Right ventricle myocardium inferior (tissue), 1 donor: ENCODE results near the gene C2orf92. TPM values are rescaled to one million over a fixed set of nuclear protein-coding genes. Genes with fewer than 3 reads are reported as not detected.
A peak's percentile ranks its signal among the peaks of the same experiment; 100 is the strongest.

Source experiments
- ATAC-seq: fragments of 200-7000 bp; cut with Tn5 transposase; one replicate; pipeline ENCODE4 v1.9.1; 2020; ENCODE audit warnings: mild to moderate bottlenecking, moderate library complexity
- DNase-seq: peaks from one replicate; pipeline ENCODE4 v3.0.0; 2021; ENCODE audit errors: missing footprints
- intact Hi-C: fragments of 100-400 bp; cut with DNase I; formaldehyde crosslinking; loops from one replicate; pipeline ENCODE4 v1.11.0; 2022
- total RNA-seq: library from RNA; stranded (reverse); fragmentation: NEBNext Ultra II Directional; extraction: Animal tissue kit (Norgen Biotek cat#: 25700); gene quantifications from one replicate; pipeline ENCODE4 v1.2.1, GENCODE V29; 2021
- donor health status: DM: no; HTN: yes; CAD: no; lungs with severe emphysema.

The C2orf92 gene
- total RNA-seq, 1 donor from 2014 or later, result 1.1 TPM

DNA sequence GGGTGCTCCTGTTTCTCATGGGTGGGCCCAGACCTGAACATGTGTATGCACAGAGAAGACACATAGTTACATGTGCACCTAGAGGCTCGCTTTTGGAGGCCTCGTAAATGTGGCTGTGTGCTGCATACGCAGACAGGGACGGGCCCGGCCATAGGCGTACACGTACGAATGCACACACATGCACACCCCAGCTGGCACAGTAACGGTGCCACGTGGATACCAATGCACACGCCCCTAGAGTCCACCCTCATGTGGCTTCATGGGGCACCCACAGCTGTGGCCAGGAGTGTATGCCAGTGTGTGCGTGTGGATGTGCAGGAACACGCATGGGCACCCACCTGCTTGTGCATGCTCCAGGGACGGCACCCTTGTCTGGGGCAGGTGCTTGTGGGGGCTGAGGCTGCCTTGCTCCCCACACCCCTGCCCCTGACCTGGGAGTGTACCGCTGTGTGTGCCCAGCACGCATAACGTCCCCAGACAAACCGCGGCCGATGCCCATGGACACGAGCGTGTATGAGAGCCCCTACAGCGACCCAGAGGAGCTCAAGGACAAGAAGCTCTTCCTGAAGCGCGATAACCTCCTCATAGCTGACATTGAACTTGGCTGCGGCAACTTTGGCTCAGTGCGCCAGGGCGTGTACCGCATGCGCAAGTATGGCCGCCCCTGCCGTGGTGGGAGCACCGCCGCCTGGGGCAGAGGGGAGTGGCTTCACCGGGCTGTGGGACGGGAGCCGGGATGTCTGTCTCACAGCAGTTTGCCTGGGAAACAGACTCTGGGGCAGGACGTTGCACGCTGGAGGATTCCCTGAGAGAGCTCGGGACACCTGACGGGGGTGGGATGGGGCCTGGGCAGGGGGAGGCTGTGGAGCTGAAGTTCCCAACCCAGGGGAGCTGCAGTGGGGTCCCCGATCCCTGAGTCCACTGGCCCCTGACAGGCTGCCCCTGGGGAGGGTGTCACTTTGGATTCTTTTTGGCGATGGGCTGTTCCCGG is 64.8 kb downstream of the C2orf92 start:
- intact Hi-C loops, result no loop called here
- no peak for ATAC-seq
- DNase-seq, result no peak

DNA sequence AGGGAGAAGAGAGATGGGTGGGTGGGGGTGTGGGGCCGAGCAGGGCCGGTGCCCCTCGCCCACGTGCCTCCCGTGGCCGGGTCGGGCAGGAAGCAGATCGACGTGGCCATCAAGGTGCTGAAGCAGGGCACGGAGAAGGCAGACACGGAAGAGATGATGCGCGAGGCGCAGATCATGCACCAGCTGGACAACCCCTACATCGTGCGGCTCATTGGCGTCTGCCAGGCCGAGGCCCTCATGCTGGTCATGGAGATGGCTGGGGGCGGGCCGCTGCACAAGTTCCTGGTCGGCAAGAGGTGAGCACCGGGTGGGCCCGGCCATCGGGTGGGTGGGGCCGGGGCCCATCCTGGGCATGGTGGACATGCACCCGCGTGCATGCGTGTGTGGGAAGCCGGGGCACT is 65.6 kb downstream of the C2orf92 start:
- no peak for DNase-seq
- intact Hi-C loops, result no loop called here
- ATAC-seq, result no peak

DNA sequence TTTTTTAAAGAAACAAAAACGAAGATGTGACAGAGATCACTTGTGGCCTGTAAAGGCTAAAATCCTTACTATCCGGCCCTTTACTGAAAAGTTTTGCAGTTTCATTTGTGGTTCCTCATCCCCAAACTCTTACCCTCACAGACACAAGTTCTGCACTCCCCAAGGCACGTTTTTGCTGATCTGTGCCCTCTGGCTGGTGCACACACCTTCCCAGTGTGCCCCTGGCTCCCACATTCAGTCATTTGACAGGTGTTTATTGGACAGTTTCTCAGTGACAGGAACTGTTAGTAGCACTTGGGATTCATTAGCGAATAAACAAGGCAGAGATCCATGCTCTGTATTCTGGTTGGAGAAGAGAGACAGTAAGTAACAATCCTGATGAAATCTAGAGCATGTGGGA is 66.7 kb downstream of the C2orf92 start:
- intact Hi-C loops, result no loop called here
- no peak for ATAC-seq
- no peak for DNase-seq

DNA sequence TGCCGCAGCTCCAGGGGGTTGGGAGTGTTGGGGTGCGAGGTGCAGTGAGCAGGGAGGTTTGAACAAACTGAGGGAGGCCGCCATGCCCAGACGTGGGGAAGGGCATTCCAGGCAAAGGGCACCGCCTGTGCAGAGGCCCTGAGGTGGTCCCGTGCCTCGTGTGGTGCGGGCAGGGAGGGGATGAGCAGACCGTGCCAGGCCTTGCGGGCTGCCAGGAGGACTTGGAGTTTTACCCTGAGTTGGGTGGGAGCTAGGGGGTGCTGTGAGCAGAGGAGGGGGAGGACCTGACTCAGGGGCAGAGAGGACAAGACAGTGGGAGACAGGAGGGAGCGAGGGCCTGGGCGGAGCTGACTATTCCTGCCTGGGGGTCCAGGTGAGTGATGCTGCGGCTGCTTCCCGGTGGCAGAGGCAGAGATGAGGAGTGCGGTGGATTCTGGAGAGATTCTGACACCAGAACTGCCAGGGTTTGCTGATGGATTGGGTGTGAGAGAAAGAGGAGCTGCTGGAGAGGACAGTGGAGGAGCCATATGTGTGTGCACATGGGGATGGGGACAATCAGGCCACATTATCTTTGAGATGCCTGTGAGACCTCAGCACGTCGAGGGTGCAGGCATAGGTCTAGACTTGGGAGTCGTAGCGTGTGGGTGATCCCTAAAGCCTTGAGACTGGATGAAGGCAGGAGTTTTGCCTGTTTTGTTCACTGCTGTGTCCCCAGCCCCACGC is 67.3 kb downstream of the C2orf92 start:
- intact Hi-C loops, result no loop called here
- DNase-seq (no peak), ATAC-seq (no peak)

DNA sequence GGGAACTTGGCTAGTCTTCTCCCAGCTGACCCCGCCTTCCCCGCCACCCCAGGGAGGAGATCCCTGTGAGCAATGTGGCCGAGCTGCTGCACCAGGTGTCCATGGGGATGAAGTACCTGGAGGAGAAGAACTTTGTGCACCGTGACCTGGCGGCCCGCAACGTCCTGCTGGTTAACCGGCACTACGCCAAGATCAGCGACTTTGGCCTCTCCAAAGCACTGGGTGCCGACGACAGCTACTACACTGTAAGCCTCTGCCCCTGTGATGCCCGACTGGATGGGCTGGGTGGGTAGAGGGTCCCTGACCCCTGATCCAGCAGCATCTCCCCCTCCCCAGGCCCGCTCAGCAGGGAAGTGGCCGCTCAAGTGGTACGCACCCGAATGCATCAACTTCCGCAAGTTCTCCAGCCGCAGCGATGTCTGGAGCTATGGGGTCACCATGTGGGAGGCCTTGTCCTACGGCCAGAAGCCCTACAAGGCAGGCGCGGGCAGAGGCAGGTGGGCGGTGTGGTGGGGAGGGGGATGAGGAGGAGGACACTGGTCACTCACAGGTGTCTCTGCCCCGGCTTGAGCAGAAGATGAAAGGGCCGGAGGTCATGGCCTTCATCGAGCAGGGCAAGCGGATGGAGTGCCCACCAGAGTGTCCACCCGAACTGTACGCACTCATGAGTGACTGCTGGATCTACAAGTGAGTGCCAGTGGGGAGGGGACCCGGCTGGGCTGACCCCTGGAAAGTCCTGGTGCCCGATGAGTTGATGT is 68.1 kb downstream of the C2orf92 start:
- intact Hi-C loops, result no loop called here
- DNase-seq, result no peak

DNA sequence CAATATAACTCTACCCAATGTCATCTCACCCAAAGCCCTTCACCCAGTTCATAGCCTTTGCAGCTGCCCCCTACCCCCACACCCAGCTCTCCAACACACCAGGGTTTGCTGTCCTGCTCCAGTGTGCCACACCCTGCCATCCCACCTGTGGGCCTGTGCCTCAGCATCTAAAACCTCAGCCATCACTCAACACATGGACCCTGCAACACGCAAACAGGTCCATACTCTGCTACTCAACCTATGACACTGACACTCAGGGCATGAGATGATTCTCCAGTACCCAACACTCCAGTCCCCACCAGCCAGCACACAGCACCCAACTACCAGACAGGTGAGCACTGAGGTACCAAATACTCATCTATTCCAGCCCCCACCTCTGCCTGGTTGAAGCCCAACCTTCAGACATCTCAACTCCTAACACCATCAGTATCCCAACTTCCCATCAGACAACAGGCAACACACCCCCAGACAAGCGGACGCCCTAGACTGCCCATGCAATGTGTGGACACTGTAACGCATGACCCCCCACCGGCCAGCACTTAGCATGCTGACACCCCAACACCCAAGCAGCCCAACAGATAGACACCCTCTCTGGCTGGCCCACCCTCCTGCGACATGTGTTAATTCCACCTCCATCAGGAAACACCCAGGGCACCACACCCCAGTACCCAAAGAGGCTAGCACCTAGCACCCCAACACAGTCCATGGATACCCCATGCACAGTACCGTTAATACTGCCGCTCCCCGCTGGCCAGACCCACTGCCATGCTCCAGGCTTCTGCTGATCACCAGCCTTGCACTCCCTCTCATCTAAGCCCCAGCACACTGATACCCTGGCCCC is 68.9 kb downstream of the C2orf92 start:
- intact Hi-C loops, result no loop called here
- no peak for ATAC-seq
- DNase-seq, result no peak

More for the DNA sequence above, 68.1 kb downstream of the C2orf92 start:
- ATAC-seq, result no peak

DNA sequence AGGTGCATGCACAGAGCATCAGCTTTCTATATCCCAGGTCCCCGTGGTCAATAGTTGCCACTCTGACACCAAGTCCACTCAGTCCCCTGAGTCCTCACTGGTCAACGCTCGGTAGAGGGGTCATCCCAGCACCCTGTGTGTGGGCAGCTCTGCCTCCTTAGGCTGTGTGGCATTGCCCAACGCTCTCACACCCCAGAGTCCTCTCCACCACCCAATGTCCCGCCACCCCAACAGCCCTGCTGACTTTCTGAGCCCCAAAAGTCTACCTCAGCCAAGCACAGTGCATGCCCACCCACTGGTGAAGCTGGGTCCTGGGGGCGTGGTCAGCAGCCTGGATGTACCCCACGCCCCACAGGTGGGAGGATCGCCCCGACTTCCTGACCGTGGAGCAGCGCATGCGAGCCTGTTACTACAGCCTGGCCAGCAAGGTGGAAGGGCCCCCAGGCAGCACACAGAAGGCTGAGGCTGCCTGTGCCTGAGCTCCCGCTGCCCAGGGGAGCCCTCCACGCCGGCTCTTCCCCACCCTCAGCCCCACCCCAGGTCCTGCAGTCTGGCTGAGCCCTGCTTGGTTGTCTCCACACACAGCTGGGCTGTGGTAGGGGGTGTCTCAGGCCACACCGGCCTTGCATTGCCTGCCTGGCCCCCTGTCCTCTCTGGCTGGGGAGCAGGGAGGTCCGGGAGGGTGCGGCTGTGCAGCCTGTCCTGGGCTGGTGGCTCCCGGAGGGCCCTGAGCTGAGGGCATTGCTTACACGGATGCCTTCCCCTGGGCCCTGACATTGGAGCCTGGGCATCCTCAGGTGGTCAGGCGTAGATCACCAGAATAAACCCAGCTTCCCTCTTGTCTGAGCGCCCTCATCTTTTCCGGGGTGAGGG is 69.7 kb downstream of the C2orf92 start:
- no peak for DNase-seq
- ATAC-seq, result no peak
- intact Hi-C loops, result no loop called here

DNA sequence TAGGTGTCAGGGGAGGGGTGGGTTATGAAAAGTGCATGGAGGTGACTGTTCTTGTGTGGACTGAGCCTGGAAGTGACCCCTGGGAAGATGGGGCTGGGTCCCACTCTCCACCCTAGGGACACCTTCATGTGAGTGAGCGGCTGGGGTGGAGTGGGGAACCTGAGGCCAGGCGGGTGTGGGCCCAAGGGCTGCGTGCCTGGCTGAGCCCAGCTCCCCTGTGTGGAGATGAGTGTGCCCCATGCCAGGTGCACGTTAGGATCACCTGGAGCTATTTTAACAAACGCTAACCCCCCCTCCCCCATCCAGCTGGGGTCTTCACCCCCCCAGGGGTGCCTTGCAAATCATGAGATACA is 70.4 kb downstream of the C2orf92 start:
- ATAC-seq (no peak), DNase-seq (no peak)
- intact Hi-C loops, result no loop called here

DNA sequence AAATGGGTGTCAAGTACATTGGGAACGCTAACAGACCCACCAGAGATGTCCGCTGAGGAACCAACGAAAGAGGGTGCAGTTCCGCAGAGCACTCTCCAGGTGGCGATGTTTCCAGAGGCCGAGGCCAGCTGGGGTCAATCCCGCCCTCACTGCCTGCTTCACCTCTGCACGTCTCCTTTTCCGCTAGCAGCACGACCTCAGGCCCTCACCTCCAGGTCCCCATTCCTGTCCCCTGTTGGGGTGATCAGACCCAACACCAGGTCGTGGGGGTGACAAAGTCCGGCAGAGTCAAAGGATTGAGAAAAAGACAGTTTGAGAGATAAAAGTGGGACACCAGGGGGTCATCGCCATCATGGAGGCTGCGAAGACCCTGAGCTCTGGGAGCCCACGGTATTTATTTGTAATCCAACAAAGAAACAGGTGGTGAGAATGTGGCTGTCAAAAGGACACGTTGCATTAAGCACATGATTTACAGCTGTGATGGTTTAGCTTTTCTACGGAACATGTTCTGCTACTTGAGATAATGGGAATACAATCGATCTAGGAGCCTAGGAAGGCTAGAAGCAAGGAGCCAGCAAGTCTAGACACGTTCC is 71.2 kb downstream of the C2orf92 start:
- DNase-seq, result no peak
- no peak for ATAC-seq
- intact Hi-C loops, result no loop called here

DNA sequence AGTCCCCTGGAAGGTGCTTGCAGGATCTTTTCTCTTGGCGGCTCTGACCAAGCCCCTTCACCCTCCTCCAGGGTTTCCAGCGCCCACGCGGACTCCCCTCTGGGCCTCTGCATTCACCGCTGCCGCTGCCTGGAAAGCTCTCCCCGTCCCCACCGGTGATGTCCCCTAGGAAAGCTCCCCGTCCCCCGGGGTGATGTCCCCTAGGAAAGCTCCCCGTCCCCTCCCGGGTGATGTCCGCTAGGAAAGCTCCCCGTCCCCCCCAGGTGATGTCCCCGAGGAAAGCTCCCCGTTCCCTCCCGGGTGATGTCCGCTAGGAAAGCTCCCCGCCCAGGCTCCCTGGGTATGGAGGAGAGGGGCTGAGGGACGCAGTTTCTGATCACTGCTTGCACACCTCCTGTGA is 71.7 kb downstream of the C2orf92 start:
- DNase-seq (no peak), ATAC-seq (no peak)
- intact Hi-C loops, result no loop called here

DNA sequence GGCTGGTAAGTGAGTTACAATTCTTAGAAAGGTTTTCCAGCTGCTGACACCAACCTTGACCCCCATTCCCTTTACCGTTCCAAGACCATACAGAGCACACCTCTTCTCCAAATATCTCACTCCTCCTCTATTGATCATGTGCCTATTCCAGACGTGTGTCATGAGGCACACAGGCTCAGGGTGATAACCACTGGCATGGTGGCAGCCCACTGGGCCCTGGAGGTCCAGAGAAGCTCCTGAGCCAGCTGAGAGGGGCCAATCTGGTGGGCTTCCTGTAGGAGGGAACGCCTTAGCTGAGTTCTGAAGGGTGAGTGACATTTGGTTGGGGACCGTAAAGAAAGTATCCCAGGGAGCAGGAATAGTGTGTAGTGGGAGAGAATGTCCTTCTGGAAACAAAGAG is 72.2 kb downstream of the C2orf92 start:
- intact Hi-C loops, result no loop called here
- DNase-seq (no peak), ATAC-seq (no peak)

DNA sequence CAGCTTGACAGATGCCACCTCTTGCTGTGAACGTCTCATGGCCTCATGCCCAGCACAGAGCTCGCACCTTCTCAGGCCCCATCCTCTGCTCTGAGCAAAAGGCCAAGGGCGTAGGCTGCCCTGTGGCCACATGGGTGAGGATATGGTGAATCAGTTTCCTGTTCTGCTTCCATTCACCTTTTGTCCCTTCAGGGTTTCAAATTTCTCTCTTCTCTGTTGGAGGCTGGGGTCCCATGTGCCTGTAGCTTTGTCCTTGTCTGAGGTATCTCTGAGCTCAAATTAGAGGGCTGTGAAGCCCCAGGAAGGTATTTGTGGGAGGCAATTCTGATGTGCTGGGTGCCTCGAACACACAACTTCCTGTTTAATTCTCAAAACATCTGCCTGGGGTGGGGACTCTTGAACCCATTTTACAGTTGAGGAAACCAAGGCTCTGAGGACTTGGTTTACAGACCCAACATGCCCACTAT is 72.9 kb downstream of the C2orf92 start:
- no peak for DNase-seq
- ATAC-seq, result peak; percentile 81
- intact Hi-C loops, result no loop called here

DNA sequence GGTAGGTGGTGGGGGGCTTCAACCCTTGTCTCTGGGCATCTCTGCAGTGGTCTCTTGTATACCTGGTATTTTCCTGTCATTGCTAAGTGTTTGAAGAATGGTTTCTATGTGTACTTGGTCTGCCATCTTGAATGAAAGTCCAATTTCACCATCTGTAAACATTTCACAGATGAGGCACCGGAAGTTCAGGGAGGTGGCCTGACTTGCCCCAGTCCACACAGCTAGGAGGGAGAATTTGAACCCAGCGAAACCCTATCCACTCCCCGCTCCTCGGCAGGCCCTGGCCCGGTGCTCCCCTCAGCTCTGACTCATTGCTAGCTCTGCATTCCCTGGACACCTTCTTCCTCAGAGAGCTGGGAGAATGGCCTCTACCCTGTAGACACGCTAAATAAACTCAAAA is 74.4 kb downstream of the C2orf92 start:
- no peak for DNase-seq
- no peak for ATAC-seq
- intact Hi-C loops, result no loop called here

DNA sequence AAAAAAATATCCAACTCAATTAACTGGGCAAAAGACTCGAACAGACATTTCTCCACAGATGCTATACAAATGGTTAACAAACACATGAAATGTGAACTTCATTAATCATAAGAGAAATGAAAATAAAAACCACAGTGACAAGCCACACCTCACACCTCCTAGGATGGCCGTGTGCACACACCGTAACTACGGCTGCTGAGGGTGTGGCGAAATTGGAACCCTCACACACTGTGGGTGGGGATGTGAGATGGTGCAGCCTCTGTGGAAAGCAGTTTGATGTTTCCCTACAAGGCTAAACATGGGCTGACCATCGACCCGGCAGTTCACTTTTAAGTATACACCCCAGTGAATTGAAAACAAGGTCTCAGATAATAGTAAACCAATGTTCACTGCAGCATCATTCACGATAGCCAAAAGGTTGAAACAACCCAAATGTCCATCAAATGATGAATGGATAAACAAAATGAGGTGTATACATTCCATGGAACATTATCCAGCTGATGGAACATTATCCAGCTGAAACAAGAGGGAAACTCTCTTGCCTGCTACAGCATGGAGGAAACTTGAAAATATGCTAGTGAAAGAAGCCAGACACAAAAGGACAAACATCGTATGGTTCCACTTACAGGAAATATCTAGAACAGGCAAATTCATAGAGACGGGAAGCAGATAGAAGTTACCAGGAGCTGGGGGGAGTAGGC is 76.1 kb downstream of the C2orf92 start:
- ATAC-seq, result no peak
- no peak for DNase-seq
- intact Hi-C loops, result loop anchor here (5.0 kb wide), 1 partner anchor 33 kb away; the partner anchor contains the start of gene ZAP70

DNA sequence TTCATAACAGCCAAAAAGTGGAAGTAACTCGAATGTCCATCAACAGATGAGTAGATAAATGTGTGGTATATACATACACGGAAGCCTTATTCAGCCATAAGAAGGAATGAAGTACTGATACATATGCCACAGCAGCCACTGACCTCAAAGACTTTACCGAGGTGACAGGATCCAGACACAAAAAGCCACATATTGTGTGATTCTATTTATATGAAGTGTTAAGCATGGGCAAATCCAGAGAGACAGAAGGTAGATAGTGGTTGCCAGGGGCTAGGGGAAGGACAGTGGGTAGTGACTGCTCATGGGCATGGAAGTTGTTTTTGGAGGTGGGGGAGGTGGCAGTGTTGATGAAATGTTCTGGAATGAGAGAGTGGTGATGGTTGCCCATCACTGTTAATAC is 77.8 kb downstream of the C2orf92 start:
- DNase-seq (no peak), ATAC-seq (no peak)
- intact Hi-C loops, result loop anchor here (5.0 kb wide), 1 partner anchor 35 kb away; the partner anchor contains the start of gene ZAP70

DNA sequence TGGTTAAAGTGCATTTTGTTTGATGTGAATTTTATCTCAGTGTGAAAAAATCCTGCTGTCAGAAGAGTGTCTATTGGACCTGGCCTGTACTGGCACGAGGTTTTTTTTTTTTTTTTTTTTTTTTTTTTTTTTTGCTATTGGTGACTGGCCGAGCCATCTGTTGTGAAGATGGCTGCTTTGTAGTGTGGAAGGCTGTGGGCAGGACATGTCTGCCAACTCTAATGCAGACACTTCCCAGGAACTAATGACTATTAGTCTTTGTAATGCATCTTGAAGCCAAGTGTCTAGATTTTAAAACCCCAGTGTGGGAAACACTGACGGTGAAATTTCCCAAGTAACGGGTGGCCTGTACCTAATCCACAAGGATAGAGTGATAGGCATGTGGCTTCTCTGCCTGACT is 78.2 kb downstream of the C2orf92 start:
- DNase-seq, result no peak
- intact Hi-C loops, result loop anchor here (2.0 to 5.0 kb wide), 2 partner anchors 35 to 47 kb away; partner anchors contain the start of gene ZAP70
- no peak for ATAC-seq
